ENCODE measurements around the gene OR4L1.

DNA sequence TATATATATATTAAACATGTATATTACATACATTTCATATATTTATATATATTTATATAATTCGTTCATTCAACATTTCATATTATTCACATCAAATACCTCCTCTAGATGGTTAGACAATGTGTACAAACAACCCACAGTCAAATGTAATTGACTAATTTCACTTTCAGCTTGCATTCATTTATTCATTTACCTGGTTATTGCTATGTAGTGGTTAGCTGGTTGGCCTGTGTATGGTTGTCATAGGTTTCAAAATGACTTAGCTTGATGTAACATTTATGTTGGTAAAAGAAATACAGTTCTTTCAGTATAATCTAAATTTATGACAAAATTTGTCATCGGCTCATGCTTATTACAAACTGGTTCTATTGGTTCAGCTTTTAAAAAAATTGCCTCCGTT, 24.4 kb upstream of the OR4L1 start:
- TF ChIP-seq, protein P1, sequence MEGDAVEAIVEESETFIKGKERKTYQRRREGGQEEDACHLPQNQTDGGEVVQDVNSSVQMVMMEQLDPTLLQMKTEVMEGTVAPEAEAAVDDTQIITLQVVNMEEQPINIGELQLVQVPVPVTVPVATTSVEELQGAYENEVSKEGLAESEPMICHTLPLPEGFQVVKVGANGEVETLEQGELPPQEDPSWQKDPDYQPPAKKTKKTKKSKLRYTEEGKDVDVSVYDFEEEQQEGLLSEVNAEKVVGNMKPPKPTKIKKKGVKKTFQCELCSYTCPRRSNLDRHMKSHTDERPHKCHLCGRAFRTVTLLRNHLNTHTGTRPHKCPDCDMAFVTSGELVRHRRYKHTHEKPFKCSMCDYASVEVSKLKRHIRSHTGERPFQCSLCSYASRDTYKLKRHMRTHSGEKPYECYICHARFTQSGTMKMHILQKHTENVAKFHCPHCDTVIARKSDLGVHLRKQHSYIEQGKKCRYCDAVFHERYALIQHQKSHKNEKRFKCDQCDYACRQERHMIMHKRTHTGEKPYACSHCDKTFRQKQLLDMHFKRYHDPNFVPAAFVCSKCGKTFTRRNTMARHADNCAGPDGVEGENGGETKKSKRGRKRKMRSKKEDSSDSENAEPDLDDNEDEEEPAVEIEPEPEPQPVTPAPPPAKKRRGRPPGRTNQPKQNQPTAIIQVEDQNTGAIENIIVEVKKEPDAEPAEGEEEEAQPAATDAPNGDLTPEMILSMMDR (conservative IDR thresholded peaks at IDR 0.05; ENCODE audit: low read depth, low read length): no peak
- no peak for TF ChIP-seq EZH2 (IDR thresholded peaks at IDR 0.05; ENCODE audit: borderline replicate concordance, low read depth, low read length, poor library complexity, severe bottlenecking)

Measured in A673 (cell line).